HG03442 (cell line): ENCODE measurements around the gene MACROD2.
"Not testable (repeated sequence)": the region's sequence is repeated elsewhere in the genome, so short reads cannot be mapped to it uniquely, and the experiment has no call there.

Source experiments
- ATAC-seq: cut with Tn5 transposase; IDR thresholded peaks from one replicate; pipeline ENCODE4 v1.9.1; 2021; ENCODE audit warnings: mild to moderate bottlenecking, moderate library complexity; ENCODE audit not compliant: unreplicated experiment

The MACROD2 gene

DNA sequence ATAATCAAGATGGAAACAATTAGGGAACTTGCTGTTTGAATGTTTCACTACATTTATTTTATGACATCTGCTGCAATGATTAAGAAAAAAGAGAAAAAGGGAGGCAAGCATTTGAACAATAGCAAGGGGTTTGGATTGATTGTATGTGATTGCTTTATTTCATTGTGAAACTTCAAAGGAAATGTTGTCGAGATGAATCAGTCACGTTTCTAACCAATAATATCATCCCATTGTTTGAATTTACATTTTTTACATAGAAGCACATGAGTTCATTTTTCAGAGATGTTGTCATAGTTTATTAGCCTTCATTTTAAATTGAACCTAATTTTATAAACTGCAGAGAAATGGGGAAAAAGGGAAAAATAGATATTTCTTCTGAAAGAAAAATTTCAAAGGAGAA lies 2006.0 kb downstream of the MACROD2 start:
- ATAC-seq: no peak

DNA sequence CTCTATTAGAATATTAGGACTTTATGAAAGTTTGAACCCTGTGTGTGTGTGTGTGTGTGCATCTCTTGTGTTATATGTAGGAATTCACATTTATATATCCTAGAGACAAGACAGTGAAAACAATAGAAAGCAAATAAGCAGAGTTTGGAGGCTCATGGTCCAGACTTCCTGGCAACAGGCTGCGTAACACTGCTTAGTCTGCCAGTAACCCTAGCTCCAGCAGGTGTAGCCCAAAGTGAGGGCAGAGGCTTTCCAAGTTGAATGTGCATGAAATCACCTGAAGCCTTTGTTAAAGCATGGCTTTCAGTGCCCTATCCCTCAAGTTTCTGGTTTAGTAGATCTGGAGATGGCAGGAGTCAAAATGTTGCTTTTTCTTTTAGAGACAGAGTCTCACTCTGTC lies 2008.0 kb downstream of the MACROD2 start:
- no peak for ATAC-seq

DNA sequence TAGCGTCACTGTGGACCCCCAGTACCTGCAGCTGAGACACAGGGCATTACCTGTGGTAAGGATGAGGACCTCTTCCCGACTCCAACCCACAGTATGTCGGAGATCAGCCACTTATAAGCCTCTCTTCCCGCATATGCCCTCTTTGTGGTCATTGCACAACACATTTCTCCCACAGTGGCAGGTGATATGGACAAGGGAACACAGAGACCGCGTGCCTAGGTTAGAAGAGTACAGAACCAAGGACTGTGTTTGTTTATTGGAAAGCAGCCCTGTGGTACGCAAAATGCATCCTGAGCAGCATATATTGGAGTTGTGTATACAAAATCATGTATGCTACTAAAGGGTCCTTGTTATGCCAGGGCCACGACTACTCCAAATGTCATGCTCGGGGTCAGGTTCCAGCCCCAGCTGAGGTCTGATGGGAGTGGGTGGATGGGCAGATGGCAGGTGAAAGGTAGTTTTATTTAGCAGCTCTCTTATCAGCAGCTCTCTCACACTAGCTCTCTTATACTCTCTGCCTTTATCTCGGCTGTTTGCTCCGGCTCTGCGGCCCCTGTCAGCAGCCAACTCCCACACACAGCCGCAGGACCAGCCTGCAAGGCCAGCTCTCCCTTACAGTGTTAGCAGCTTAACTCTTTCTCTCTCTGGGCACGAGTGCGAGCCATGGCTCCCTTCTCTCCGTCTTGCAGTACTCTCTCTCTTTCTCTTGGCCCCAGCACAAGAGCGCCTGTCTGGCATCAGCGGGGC lies 2009.0 kb downstream of the MACROD2 start:
- ATAC-seq: no peak

DNA sequence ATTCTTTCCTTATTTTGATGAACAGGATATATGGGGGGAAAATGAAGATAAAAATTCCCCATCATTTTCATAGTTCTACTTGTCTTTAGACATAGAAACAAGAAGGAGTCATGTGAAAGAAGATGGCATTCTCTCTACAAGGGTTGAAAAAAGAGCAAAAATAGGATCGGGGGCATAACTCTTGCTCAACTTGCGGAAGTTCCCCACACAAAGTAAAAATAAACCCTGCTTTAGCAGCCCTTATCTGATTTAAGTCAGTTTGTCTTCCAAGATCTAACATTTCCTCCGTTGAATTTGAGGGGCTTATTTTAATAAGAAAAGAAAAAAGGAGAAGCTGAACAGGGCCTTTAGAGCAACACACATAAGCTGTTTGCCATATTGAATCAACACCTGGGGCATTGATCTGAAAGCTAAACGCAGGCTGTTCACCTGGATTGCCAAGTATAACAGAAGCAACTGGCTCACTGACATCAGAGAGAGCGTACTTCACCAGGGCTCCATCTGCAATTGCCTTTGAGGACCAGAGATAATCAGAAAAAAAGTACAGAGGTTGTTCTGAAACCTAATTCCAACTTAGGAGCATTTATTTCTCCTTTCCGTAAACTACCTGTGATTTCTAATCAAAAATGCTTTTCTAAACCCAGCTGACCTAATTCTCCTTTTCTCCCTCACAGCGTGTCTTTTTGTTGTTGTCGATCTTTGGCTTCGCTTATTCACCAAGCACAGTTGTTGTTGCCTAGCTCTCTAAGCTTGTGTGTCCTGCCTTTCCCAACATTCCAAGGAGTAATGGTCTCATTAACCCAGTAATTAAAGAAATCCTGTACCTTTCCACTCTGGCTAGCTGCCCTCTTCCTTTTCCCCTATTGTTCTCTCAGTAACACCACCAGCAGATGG lies 2010.0 kb downstream of the MACROD2 start:
- no peak for ATAC-seq

DNA sequence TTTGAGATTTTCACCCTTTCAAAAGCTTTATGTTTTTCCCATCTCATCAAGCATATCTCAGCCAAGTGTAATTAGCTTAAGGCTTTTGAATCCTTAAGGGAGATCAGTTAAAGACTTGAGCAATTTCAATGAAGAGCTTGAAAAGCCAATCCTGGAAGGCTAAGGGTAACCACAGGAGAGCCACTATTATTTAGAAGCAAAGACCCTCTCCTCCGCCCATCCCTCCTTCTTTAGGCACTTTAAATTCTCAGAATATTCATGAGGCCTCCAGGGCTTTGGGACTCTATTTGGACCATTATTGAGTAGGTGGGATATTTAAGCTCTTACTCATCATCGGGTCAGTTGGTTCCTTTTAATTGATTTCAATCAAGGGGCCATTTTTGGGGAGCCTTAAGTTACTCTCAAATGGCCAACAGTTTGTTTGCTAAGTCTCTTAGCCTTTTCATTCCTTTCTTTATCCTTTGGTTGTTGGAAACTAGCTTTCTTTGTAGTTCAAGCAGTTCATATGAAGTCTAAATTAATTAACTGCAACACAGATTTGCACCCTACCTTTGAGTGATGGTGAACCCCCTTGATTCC lies 2010.7 kb downstream of the MACROD2 start:
- ATAC-seq: no peak

DNA sequence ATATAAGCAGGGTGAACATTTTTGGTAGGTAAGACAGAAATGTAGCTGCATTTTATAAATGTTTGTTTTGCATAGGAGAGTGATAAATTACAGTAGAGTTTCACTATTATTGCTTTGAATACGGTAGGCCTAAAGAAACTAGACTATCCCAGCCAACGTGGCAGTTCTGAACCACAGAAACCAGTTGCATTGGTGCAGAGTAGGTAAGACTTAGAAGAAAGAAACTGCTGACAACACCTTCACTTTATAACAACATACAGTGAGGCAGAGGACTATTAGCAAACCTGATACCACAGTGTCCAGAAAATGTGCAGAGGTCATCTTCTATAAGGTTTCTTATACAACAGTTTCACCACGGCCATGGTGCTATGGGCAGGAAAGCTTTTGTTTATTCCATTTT lies 2011.8 kb downstream of the MACROD2 start:
- peak; percentile 98 for ATAC-seq

DNA sequence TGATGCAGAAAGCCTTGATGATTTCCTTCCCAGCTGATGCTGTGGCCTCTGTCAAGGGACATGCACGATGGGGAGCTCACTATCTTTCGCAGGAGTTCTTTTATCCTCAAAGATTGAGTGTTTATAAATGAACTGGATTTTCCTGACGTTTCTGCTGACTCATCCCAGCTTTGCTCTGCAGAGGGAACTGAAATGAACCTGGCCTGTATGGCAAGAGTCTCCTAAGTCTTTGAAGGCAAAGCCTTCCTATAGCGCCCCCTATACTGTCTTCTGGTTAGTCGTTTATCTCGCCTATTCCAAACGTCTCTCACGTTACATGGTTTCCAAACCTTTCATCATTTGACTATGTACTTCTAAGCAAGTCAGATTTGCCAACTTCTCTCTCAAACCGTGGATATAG lies 2012.6 kb downstream of the MACROD2 start:
- ATAC-seq: no peak

DNA sequence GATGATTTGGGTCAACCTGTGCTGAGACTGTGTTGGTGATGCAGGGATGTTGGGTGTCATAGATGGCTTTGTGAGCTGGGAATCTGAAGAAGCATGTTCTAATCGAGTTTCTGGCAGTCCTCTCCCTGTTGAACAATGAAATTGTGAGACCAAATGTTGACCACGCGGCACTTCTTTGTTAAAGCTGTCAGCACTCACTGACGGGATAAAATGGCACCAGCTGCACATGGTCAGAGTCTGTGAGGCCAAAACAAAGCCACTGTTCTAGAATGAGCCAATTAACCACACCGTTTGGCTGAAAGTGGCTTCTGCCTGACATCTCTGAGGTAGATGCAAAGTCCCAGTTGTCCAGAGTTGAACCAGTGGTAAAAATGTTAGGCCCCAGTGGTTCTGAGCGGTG lies 2015.7 kb downstream of the MACROD2 start:
- no peak for ATAC-seq

DNA sequence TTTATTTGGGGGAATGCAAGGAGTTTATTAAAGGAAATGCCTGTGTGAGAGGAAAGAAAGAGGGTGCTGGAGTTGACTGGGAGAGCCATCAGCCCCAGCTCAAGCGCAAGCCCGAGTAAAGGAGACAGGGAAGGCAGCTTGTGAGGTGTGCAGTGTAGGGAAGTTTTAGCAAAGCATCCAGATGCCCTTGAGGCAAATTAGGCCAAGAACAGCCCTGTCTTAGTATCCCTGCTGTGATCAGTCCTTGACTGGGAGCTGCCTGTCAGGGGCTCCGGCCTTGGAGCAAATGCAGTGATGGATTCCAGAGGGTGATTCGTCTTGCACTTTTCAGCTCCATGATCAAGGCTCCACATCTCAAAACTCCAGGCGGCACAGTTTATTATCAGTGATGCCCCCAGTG lies 2016.2 kb downstream of the MACROD2 start:
- no peak for ATAC-seq

DNA sequence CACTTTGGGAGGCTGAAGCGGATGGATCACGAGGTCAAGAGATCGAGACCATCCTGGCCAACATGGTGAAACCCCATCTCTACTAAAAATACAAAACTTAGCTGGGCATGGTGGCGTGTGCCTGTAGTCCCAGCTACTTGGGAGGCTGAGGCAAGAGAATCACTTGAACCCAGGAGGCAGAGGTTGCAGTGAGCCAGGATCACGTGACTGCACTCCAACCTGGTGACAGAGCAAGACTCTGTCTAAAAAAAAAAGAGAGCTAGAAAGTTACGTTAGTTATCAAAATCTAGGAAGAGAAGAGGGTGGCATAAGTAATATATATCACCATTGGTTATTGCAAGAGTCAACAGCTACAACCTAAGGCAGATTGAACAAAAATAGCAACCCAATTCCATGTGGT lies 2017.6 kb downstream of the MACROD2 start:
- ATAC-seq: not testable (repeated sequence)

DNA sequence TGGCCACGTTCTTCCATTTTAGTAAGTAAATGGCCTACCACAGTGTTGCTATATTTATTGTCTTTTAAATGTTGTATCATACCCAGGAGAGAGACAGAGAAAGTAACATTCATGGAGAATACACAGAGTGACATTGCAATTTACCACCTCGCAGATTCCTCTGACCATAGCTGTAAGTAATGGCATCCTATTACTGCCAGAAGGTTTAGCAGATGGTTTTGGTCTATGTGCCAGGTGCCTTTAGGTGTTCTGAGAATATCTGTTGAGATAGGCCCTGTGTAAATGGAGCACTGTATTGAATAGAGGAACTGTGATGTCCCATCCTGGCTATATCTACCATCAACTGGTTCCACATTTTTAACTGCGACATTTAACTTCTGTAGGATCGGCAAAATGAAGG lies 2018.3 kb downstream of the MACROD2 start:
- ATAC-seq: no peak

DNA sequence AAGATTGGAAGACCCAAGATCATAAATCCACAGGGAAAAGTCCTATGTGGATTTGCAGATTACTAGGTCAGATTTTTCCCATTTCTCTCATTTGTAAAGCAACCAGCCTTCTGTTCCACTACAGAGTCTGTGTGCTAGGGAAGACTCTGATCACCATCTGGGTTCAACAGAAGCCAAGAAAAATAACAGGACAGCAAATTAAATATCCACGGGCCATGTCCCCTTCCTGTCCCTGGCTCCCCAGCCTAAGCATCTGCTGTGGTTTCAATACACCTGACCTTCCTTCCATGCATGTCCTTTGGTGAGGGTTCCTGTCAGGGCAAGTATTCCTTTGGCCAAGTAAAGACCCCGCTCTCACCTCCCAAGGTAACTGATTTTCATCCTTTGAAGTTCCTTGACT lies 2019.1 kb downstream of the MACROD2 start:
- ATAC-seq: no peak

DNA sequence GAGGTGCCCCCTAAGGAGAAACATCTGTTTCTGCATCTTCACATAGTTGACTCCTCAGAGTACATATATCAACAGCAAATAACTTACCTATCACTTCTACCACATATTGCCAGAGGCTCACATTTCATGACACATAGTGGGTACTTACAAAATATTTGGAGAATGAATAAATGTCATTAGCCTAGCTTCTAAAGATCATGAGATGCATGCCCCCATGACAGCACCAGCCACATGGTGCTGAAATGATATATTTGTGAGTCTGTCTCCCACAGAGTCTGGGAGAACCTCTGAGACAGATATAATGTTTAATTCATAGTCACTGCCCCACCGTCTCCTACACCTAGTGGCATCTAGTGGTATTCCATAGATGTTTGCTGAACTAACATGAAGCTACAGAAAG lies 2022.3 kb downstream of the MACROD2 start:
- no peak for ATAC-seq

DNA sequence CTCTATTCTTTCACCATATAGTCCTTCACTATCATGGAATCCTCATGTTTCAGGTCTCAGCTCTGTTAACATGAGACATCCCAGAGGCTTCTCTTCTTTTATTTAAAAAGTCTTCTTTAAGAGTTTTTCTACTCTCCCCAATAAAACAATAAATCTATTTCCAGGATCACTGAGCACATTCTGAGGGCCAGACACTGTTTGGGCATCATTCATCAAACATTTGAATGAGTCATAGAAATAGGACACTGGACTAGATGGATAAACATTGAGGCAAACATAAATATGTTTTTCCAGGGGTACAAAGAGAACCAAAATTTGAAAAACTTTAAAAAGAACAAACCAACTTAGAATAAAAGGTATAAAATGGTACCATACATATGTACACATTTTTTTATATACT lies 2023.6 kb downstream of the MACROD2 start:
- ATAC-seq: no peak

DNA sequence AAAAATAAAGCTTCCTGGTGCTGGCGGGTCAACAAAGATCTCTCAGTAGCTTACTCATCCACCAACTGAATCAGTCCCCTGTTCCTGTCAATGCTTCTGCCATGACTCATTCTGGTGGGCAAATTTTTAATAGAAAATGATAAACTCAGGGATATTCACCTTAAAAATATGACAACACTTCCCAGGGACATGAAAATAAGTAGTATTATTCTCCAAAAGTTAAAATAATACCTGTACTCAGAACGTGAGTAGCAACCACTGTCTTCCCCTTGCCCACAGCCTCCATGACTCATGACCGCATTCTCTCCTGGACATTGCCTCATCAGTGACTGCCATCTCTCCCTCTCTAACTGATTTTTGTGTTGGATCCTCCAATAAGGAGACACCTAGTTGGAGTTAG lies 2025.7 kb downstream of the MACROD2 start:
- ATAC-seq: no peak

DNA sequence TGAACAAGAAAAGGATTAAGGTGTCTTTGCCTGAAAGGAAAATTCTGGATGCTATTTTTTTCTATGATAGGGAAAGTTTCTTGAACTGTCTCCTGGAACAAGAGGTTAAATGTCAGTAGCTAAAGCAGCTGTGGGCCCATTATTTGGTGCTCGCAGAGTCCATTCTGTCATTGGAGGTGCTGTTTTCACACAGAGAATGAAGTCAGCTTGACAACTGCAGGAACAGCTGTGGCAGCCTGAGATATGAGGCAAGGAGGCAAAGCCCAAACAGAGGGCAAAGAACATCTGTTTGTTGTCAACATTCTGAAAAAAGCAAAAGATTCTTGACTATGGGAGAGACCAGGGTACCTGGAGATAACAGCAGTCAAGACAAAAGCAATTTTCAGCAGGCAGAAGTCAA lies 2029.8 kb downstream of the MACROD2 start:
- ATAC-seq: no peak

DNA sequence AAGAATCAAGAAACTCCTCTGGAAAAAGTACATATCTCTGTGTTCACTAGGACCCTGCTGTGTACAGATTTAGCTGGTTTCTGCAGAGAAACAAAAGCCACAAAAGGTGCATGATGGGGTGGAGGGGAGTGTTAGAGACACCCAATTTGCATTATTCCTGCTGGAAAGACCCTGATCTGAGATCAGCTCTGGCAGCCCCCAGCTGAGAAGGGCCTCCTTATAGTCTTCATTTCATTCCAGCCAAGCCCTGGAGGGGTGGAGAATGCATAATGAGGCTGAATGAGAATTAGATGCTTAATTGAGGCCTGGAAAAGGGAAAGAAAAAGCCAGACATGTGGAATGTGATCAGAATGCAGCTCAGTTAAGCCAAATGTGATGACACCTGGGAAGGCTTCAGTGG lies 2032.4 kb downstream of the MACROD2 start:
- no peak for ATAC-seq

DNA sequence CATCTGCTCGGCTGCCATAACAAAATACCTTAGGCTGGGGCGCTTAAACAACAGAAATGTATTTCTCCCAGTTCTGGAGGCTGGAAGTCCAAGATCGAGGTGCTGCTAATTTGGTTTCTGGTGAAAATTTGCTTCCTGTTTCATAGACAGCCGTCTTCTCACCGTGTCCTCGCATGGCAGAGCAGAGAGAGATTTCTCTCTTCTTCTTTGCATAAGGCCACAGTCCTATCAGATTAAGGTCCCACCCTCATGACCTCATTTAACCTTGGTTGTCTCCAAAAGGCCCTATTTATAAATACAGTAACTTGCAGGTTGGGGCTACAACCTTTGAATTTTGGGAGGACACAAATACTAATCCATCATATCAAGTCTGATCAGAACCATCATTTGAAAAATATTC lies 2033.6 kb downstream of the MACROD2 start:
- ATAC-seq: peak; percentile 57

DNA sequence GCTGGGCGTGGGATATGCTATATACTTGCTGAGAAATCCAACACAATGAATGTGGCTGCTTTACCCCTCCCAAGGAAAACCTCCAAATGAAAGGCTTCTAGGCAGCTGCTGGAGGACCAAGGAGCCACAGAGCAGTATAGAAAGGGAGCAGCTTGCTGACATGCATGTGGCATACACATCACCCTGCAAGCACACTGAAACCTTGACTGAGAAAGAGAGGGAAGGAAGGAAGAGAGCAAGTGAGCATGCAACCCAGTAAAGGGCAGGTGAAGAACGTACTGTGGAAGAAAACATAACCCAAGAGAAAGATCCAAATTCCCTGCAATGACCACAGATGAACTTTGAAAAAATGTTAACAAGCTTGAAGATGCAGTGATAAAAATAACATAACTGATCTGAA lies 2034.9 kb downstream of the MACROD2 start:
- no peak for ATAC-seq

DNA sequence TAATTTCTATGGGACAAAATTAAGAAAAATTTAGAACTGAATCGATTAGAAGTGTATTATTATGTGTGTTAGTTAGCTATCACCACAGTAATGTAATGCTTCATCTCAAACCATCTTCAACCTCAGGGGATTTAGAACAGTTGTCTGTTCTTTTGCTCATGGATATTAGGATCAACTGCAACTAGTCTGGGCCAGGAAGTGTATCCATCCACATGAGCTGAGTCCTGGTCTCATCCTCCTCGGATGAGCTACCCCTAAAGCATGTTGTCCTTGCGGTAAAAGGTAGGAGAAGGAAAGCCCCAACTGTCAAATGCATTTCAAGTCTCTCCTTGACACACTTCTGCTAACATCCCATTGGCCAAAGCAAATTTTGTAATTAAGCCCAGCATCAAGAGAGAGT lies 2040.3 kb downstream of the MACROD2 start:
- no peak for ATAC-seq

DNA sequence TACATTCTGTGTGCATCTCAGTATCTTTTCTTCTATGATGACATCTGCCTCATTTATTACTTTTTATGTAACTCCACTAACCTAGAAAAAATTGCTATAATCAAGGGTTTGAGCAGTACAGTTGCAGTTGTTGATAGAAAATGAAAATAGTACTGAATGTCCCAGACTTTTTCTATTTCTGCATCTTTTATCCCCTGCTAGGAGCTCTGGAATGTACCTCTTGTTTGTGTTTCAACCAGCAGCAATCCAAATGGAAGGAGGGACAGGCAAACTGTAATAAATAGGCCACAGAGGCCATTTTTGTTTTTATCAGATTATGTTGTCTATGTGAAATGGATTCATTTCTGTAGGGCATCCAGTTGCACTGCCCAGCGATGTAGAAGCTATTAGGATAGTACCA lies 2041.0 kb downstream of the MACROD2 start:
- ATAC-seq: no peak

DNA sequence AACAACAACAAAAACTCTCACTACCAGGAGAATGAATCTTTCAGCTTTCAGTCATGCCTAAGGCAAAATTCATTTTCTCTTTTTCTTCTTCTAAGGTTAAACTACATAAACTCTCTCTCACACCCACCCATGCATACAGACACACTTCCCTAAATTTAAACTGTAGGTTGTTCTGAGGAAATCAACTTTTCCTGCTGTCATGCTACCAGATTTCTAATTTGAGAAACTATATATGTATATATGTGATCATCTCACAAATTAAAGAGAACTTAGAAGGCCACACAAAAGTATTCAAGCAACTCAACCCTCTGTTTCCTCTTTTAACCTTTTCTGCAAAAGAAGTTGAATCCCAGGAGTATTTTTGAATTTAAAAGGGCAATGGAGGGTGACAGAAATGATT lies 2045.4 kb downstream of the MACROD2 start:
- no peak for ATAC-seq
